HepG2 (cell line): ENCODE results near the gene UGCG. TPM values are rescaled to one million over a fixed set of nuclear protein-coding genes. Genes with fewer than 3 reads are reported as not detected.

Experiments used
- ATAC-seq: fragments of 200-7000 bp; cut with Tn5 transposase; 3 replicates; pipeline ENCODE4 v1.9.1; 2020; ENCODE audit warnings: mild to moderate bottlenecking, moderate library complexity
- BruUV-seq: library from RNA; stranded (reverse); fragments of 400-500 nt; replicated peaks from 2 replicates; lab custom pipeline; 2021; lab: Mats Ljungman, UMichigan
- CTCF ChIA-PET: fragments of 300-600 bp; formaldehyde crosslinking; extraction: SDS; loops from one replicate; lab custom pipeline; 2021; ENCODE audit warnings: low total read pairs, inconsistent platforms, low intra/inter-chr PET ratio; lab: Yijun Ruan, JAX
- POLR2A ChIA-PET: fragments of 350-600 bp; sonication (Branson Sonifier 250); formaldehyde crosslinking; loops from one replicate; lab custom pipeline; 2020; ENCODE audit warnings: antibody characterized with exemption, inconsistent platforms; lab: Yijun Ruan, JAX
- DNase-seq: peaks from one replicate; pipeline ENCODE4 v3.0.0-alpha.2; 2015; ENCODE audit warnings: low spot score
- FAIRE-seq: peaks from 3 replicates; lab custom pipeline; 2011; peaks lifted over from hg19 to GRCh38; lab: Jason Lieb, UNC
- H2AFZ ChIP-seq: one replicate; pipeline ENCODE4 v1.6.1; 2011; ENCODE audit warnings: low read length, inconsistent platforms
- H3K27ac ChIP-seq: fragments of 300-600 bp; 3 replicates; pipeline ENCODE4 v1.8.0; 2011; ENCODE audit warnings: mixed run types, mild to moderate bottlenecking, mixed read lengths, low read length, inconsistent platforms; ENCODE audit not compliant: insufficient read depth; ENCODE audit errors: extremely low read length
- H3K27me3 ChIP-seq, 2 experiments: fragments of 200-600 bp in 1 of 2; 2 replicates in 1 of 2; 3 replicates in 1 of 2; pipeline versions ENCODE4 v1.6.0 to v1.8.0; 2011; ENCODE audit warnings: low read length in 2 of 2, mild to moderate bottlenecking in 2 of 2, moderate library complexity in 2 of 2, inconsistent platforms in 1 of 2; ENCODE audit not compliant: insufficient read depth in 2 of 2, control insufficient read depth in 1 of 2
- H3K36me3 ChIP-seq, 2 experiments: fragments of 200-600 bp in 1 of 2; replicated peaks in 1 of 2; 2 replicates in 1 of 2; 3 replicates in 1 of 2; pipeline versions ENCODE4 v1.5.1 to v1.8.0; 2011; ENCODE audit warnings: low read length in 2 of 2, inconsistent platforms in 1 of 2; ENCODE audit not compliant: insufficient read depth in 2 of 2, control insufficient read depth in 1 of 2
- H3K4me1 ChIP-seq: 2 replicates; pipeline ENCODE4 v1.5.1; 2012; ENCODE audit warnings: low read length, inconsistent platforms; ENCODE audit not compliant: insufficient read depth
- H3K4me2 ChIP-seq: 2 replicates; pipeline ENCODE4 v1.6.0; 2011; ENCODE audit warnings: low read depth, low read length, inconsistent platforms
- H3K4me3 ChIP-seq, 3 experiments: fragments of 200-600 bp in 1 of 3; sonication (generic), shearing (Covaris generic) in 1 of 3; replicated peaks in 1 of 3; 2 replicates each; pipeline ENCODE4 v1.5.1; 2011 to 2016; ENCODE audit warnings: low read length in 3 of 3, inconsistent platforms in 2 of 3, low read depth in 2 of 3, mild to moderate bottlenecking in 2 of 3, control low read depth in 1 of 3, mixed read lengths in 1 of 3; ENCODE audit not compliant: insufficient read depth in 1 of 3
- H3K79me2 ChIP-seq: one replicate; pipeline ENCODE4 v1.6.1; 2011; ENCODE audit warnings: low read length, inconsistent platforms; ENCODE audit not compliant: insufficient read depth
- H3K9ac ChIP-seq: 2 replicates; pipeline ENCODE4 v1.6.0; 2011; ENCODE audit warnings: mild to moderate bottlenecking, low read depth, low read length, inconsistent platforms; ENCODE audit not compliant: insufficient read depth
- H3K9me3 ChIP-seq: 2 replicates; pipeline ENCODE4 v1.5.1; 2012; ENCODE audit warnings: mild to moderate bottlenecking, low read length
- H4K20me1 ChIP-seq: 2 replicates; pipeline ENCODE4 v1.6.0; 2011; ENCODE audit warnings: inconsistent platforms, mild to moderate bottlenecking, low read length, moderate library complexity; ENCODE audit not compliant: insufficient read depth
- ELF4 ChIP-seq: sonication (generic); formaldehyde crosslinking; IDR thresholded peaks from 2 replicates; pipeline ENCODE4 v1.5.0; 2020; ENCODE audit warnings: missing genetic modification reagents, mild to moderate bottlenecking, moderate library complexity, borderline replicate concordance
- MTA1 ChIP-seq: sonication (generic); formaldehyde crosslinking; IDR thresholded peaks from 2 replicates; pipeline ENCODE4 v1.4.0; 2020; ENCODE audit warnings: missing genetic modification reagents, mild to moderate bottlenecking, borderline replicate concordance
- PHF8 ChIP-seq: sonication (generic); formaldehyde crosslinking; IDR thresholded peaks from 2 replicates; pipeline ENCODE4 v1.5.0; 2020; ENCODE audit warnings: missing genetic modification reagents
- ZFP36 ChIP-seq: fragments of 150-350 bp; IDR thresholded peaks from 2 replicates; pipeline ENCODE4 v1.6.1; 2018; ENCODE audit warnings: borderline replicate concordance, low read length, low read depth; ENCODE audit not compliant: partially characterized antibody
- ZNF607 ChIP-seq: sonication (generic); formaldehyde crosslinking; IDR thresholded peaks from 2 replicates; pipeline ENCODE4 v1.5.1; 2020; ENCODE audit warnings: missing genetic modification reagents, mild to moderate bottlenecking, borderline replicate concordance
- ZNF75D ChIP-seq: sonication (generic); formaldehyde crosslinking; IDR thresholded peaks from 2 replicates; pipeline ENCODE4 v1.8.1; 2023; ENCODE audit warnings: missing genetic modification reagents, mild to moderate bottlenecking, borderline replicate concordance
- ZNF777 ChIP-seq: sonication (generic); formaldehyde crosslinking; IDR thresholded peaks from 2 replicates; pipeline ENCODE4 v1.4.0; 2020; ENCODE audit warnings: missing genetic modification reagents
- WGBS: methylation state at CpG from one replicate; pipeline ENCODE4 v1.1.6; 2017; ENCODE audit warnings: low lambda C conversion rate; 5-methylcytosine and 5-hydroxymethylcytosine counted together
- in situ Hi-C: cut with HindIII; loops from 2 replicates; pipeline ENCODE4 v1.10.0; 2017; ENCODE audit warnings: low pct_unique_long_range_greater_than_20kb; ENCODE audit not compliant: extremely low pct_ligation_motif_present
- intact Hi-C: fragments of 100-400 bp; cut with micrococcal nuclease; formaldehyde crosslinking; loops from one replicate; pipeline ENCODE4 v1.10.0; 2022; ENCODE audit not compliant: unreplicated experiment
- polyA plus RNA-seq, 8 experiments: library from polyadenylated mRNA; depleted of rRNA in 3 of 8; stranded (reverse) in 7 of 8; unstranded in 1 of 8; fragments of >200 nt; fragmentation: Illumina TruSeq in 4 of 8; extraction: Trizol in 4 of 8; gene quantifications; 2 replicates each; pipeline versions ENCODE4 v1.2.1 to v1.2.3, GENCODE V29; 2011 to 2016; ENCODE audit warnings: low read depth in 4 of 8, missing spikeins in 1 of 8, mixed read lengths in 1 of 8; ENCODE audit not compliant: insufficient read depth in 1 of 8
- total RNA-seq, 5 experiments: library from RNA; depleted of rRNA; stranded (reverse); fragments of >200 nt; fragmentation: Illumina TruSeq; extraction: Trizol; gene quantifications; 2 replicates each; pipeline ENCODE4 v1.2.3, GENCODE V29; 2016; ENCODE audit warnings: low read depth in 1 of 5
- TF ChIP-seq, protein P1 (sequence below): IDR thresholded peaks from 2 replicates; pipeline ENCODE4 v1.6.1; 2016; ENCODE audit warnings: missing compliant biosample characterization, missing genetic modification reagents, borderline replicate concordance
- TF ChIP-seq, protein P2 (sequence below): sonication (generic); formaldehyde crosslinking; IDR thresholded peaks from 2 replicates; pipeline ENCODE4 v1.8.0; 2022; ENCODE audit warnings: mild to moderate bottlenecking, missing genetic modification reagents
- TF ChIP-seq, protein P3 (sequence below): sonication (generic); formaldehyde crosslinking; IDR thresholded peaks from 2 replicates; pipeline ENCODE4 v1.8.1; 2022; ENCODE audit warnings: low read depth, mild to moderate bottlenecking, missing genetic modification reagents
- TF ChIP-seq, protein P4 (sequence below): sonication (generic); formaldehyde crosslinking; IDR thresholded peaks from 2 replicates; pipeline ENCODE4 v1.5.0; 2020; ENCODE audit warnings: missing genetic modification reagents
- TF ChIP-seq, protein P5 (sequence below): IDR thresholded peaks from 2 replicates; pipeline ENCODE4 v1.6.1; 2018; ENCODE audit warnings: missing genetic modification reagents
- TF ChIP-seq, protein P6 (sequence below): sonication (generic); formaldehyde crosslinking; conservative IDR thresholded peaks from 2 replicates; pipeline ENCODE4 v1.5.0; 2020; ENCODE audit warnings: missing genetic modification reagents

Gene UGCG
- total and polyA plus RNA-seq, 2 of the 13 experiments (the other 11 are each of a cell fraction or from before 2014, with no cell fraction given) = 10.5 to 13.9 TPM

DNA sequence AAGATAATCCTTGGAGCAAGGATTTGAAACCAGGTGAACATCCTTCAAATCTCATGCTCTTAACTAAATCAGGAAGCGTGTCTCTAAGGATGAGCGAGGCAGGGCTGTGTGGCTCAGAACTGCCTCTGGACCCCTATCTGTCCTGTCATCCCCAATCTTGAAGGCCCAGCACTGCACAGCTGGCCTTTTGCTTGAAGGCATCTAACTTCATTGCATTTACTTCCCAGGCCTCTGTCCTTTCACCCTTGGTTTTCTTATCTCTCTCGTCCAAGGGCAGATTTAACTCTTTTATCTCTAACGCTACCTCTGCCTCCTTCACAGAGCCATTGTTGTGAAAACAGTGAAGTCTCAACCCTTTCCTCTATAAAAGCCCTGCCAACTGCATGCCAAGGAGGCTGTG lies 83.8 kb downstream of the UGCG start:
- TF ChIP-seq MTA1 (CRISPR knock-in tag) (no peak), ZNF75D (CRISPR knock-in tag) (no peak), ELF4 (CRISPR knock-in tag) (no peak), ZNF777 (CRISPR knock-in tag) (no peak), PHF8 (CRISPR knock-in tag) (no peak), ZNF607 (no peak), ZFP36 (no peak)
- TF ChIP-seq, protein P1, sequence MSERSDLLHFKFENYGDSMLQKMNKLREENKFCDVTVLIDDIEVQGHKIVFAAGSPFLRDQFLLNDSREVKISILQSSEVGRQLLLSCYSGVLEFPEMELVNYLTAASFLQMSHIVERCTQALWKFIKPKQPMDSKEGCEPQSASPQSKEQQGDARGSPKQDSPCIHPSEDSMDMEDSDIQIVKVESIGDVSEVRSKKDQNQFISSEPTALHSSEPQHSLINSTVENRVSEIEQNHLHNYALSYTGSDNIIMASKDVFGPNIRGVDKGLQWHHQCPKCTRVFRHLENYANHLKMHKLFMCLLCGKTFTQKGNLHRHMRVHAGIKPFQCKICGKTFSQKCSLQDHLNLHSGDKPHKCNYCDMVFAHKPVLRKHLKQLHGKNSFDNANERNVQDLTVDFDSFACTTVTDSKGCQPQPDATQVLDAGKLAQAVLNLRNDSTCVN (CRISPR knock-in tag) = no peak
- TF ChIP-seq, protein P2, sequence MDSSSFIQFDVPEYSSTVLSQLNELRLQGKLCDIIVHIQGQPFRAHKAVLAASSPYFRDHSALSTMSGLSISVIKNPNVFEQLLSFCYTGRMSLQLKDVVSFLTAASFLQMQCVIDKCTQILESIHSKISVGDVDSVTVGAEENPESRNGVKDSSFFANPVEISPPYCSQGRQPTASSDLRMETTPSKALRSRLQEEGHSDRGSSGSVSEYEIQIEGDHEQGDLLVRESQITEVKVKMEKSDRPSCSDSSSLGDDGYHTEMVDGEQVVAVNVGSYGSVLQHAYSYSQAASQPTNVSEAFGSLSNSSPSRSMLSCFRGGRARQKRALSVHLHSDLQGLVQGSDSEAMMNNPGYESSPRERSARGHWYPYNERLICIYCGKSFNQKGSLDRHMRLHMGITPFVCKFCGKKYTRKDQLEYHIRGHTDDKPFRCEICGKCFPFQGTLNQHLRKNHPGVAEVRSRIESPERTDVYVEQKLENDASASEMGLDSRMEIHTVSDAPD (CRISPR knock-in tag) = no peak
- TF ChIP-seq, protein P3, sequence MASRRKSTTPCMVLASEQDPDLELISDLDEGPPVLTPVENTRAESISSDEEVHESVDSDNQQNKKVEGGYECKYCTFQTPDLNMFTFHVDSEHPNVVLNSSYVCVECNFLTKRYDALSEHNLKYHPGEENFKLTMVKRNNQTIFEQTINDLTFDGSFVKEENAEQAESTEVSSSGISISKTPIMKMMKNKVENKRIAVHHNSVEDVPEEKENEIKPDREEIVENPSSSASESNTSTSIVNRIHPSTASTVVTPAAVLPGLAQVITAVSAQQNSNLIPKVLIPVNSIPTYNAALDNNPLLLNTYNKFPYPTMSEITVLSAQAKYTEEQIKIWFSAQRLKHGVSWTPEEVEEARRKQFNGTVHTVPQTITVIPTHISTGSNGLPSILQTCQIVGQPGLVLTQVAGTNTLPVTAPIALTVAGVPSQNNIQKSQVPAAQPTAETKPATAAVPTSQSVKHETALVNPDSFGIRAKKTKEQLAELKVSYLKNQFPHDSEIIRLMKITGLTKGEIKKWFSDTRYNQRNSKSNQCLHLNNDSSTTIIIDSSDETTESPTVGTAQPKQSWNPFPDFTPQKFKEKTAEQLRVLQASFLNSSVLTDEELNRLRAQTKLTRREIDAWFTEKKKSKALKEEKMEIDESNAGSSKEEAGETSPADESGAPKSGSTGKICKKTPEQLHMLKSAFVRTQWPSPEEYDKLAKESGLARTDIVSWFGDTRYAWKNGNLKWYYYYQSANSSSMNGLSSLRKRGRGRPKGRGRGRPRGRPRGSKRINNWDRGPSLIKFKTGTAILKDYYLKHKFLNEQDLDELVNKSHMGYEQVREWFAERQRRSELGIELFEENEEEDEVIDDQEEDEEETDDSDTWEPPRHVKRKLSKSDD (CRISPR knock-in tag) = no peak
- TF ChIP-seq, protein P4, sequence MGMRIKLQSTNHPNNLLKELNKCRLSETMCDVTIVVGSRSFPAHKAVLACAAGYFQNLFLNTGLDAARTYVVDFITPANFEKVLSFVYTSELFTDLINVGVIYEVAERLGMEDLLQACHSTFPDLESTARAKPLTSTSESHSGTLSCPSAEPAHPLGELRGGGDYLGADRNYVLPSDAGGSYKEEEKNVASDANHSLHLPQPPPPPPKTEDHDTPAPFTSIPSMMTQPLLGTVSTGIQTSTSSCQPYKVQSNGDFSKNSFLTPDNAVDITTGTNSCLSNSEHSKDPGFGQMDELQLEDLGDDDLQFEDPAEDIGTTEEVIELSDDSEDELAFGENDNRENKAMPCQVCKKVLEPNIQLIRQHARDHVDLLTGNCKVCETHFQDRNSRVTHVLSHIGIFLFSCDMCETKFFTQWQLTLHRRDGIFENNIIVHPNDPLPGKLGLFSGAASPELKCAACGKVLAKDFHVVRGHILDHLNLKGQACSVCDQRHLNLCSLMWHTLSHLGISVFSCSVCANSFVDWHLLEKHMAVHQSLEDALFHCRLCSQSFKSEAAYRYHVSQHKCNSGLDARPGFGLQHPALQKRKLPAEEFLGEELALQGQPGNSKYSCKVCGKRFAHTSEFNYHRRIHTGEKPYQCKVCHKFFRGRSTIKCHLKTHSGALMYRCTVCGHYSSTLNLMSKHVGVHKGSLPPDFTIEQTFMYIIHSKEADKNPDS (CRISPR knock-in tag) = no peak
- TF ChIP-seq, protein P5, sequence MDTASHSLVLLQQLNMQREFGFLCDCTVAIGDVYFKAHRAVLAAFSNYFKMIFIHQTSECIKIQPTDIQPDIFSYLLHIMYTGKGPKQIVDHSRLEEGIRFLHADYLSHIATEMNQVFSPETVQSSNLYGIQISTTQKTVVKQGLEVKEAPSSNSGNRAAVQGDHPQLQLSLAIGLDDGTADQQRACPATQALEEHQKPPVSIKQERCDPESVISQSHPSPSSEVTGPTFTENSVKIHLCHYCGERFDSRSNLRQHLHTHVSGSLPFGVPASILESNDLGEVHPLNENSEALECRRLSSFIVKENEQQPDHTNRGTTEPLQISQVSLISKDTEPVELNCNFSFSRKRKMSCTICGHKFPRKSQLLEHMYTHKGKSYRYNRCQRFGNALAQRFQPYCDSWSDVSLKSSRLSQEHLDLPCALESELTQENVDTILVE (CRISPR knock-in tag) = no peak
- TF ChIP-seq, protein P6, sequence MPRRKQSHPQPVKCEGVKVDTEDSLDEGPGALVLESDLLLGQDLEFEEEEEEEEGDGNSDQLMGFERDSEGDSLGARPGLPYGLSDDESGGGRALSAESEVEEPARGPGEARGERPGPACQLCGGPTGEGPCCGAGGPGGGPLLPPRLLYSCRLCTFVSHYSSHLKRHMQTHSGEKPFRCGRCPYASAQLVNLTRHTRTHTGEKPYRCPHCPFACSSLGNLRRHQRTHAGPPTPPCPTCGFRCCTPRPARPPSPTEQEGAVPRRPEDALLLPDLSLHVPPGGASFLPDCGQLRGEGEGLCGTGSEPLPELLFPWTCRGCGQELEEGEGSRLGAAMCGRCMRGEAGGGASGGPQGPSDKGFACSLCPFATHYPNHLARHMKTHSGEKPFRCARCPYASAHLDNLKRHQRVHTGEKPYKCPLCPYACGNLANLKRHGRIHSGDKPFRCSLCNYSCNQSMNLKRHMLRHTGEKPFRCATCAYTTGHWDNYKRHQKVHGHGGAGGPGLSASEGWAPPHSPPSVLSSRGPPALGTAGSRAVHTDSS (CRISPR knock-in tag) = no peak
- TF ChIP-seq, all 625 proteins: peak for 0
- H3K27me3 ChIP-seq = peaks cover 0 to 19% of the 10 kb centered on the region in 2 experiments; a peak in 3 of 5 replicates
- ChIA-PET POLR2A (no interaction called here), CTCF (no interaction called here)
- intact Hi-C loops (no loop called here), in situ Hi-C loops (no loop called here)
- no peaks in the 10 kb centered on the region for H3K36me3 ChIP-seq
- BruUV-seq = no TSS peak
- FAIRE-seq = no peak
- DNase-seq = no peak
- H3K4me3 ChIP-seq = no peak overlapping the region
- no peak overlapping the region for H3K27ac ChIP-seq
- no peaks in the 10 kb centered on the region for H3K4me1 ChIP-seq
- H3K9me3 ChIP-seq = no peaks in the 10 kb centered on the region
- 50% methylated on average over 4 of the region's 4 CpGs for WGBS
- H2AFZ ChIP-seq = no peak overlapping the region
- no peak overlapping the region for H3K9ac ChIP-seq
- no peak for ATAC-seq
- H3K4me2 ChIP-seq = no peak overlapping the region
- no peaks in the 10 kb centered on the region for H4K20me1 ChIP-seq
- H3K79me2 ChIP-seq = no peaks in the 10 kb centered on the region
